NK-92 (cell line): ENCODE measurements around the gene PBRM1.
"Not testable (repeated sequence)": the region's sequence is repeated elsewhere in the genome, so short reads cannot be mapped to it uniquely, and the experiment has no call there.

ENCODE experiments used
- DNase-seq: peaks from one replicate; lab custom pipeline; 2025; ENCODE audit not compliant: unreplicated experiment; lab: John Stamatoyannopoulos, UW

PBRM1 gene

DNA sequence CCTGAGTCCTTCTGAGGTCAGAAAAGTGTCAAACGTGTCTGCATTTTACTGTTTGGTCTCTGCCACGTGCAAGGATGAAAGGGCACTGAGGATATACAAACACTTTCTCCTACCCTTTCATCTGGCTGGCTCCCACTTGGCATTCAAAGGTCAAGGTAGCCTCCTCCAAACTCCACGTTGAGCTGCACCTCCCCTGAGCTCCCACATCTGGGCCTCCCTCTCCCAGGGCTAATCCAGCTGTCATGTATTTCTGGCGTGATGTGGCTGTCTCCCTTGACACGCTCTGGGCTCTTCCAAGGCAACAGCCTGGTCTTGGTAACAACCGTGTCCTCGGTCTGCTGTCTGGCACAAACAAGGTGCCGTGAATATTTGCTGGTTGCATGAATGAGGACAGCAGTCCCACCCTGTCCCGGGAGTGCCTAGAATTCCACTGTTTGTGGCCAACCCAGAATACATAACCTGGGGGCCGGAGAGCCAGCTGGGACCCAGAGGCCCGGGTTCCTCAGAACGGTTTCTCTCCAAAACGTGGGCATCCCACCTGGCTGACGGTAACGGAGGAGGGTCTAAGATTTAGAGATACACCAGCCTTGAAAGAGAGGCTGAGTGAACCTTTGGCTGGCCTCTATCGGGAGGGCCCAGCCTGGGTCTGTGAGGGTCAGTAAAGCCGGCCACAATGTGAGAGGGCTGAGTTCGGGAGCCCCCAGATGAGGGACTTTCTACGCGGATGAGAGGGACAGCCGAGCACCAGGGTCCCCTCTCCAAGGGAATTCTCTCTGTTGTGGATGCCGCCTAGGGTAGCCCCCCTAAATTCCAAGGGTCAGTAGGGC lies 19.1 kb upstream of the PBRM1 start:
- no peak for DNase-seq

GRCh38 chr3:52703341-52703740 lies 17.6 kb upstream of the PBRM1 start:
- DNase-seq, result no peak

GRCh38 chr3:52697632-52697965 lies 11.9 kb upstream of the PBRM1 start:
- no peak for DNase-seq

- DNase-seq, result no peak
Measured at GRCh38 chr3:52696830-52697631, 11.3 kb upstream of the PBRM1 start.

DNA sequence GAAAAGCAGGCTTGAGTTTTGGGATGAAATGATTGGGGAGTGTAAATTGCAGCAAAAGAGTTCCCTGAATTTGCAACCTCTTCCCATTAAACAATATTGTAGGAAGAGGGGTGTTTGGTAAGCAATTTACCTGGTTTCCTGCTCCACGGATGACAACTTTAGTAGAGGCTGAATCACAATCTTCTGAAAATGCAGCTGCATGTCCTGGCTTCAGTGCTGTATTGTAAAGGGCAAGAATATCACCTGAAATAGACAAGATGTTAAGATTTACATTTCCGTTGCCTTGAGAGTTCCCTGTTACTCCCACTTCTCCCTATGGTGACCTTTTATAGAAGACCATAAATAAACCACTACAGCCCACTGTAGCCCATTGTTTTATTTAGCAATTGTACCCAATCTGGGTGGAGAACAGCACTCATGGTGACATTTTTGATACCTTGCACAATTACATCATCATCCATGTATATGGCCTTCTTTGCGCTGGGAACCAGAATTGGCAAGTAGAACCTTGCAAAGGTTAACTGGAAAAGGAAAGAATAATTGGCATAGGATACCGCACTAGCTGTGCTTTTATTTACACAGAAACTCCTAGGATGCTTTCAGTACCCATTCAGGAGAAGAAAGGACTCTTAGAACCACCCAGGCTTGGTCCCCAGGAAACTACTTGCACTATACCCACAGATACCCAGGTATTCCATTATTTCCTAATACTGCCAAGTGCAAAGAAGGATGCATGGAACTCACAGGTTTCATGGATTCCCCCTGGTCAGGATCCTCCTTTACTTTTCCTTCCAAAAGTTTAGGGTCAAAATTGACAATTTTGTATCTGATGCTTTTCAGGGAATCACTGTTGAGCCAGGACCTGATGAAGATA lies 10.3 kb upstream of the PBRM1 start:
- DNase-seq, result no peak

DNA sequence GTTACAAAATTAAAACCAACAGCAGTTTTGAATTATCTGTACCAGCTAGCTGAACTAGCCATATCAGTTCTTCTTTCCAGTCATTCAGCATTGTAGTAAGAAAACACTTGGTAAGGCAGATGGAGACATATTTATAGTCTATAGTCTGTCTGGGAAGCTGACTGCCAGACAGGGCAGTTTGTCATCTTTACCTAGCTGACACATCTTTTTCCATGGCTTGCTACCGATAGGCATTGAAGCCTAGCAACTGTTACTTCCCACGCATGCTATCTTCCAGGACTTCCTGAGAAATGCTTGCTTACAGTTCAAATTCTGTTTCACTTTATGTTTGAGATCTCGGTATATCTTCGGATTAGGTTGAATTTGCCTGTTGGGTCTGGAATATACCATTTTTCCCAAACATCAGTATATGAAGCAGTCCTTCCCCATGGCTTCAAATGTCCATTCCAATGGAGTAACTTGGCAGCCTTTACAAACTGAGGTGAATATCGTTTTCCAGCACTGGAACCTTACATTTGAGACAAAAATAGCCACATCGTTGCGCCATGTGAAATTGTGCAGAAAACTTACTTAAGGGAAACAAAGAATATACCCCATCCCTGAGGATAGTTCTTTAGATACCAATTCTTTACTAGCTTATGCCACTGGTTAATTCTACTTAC lies 8.9 kb upstream of the PBRM1 start:
- no peak for DNase-seq

GRCh38 chr3:52693071-52693470 lies 7.4 kb upstream of the PBRM1 start:
- DNase-seq, result no peak

DNA sequence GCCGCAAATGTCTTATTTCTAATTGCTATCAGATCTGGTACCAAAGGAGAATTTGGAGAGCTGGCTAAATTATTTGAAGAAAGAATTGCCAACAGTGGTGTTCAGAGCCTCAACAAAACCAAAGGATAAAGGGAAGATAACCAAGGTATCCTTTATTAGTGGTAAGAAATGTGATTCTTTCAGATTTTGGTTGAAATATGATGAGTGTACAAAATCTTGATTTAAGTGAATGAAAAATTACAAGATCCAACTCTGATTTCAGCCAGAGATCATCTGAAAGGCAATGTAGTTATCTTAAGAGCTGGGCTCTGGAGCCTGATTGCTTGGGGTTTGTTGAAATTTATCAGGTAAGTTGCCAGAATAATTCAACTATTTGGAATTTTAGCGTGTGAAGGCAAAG lies 4.8 kb upstream of the PBRM1 start:
- no peak for DNase-seq

GRCh38 chr3:52689151-52689550 lies 3.4 kb upstream of the PBRM1 start:
- no peak for DNase-seq

- no peak for DNase-seq
Measured at GRCh38 chr3:52688266-52688665, 2.6 kb upstream of the PBRM1 start.

GRCh38 chr3:52685285-52685708 lies 416 bp downstream of the PBRM1 start:
- DNase-seq, result no peak

DNA sequence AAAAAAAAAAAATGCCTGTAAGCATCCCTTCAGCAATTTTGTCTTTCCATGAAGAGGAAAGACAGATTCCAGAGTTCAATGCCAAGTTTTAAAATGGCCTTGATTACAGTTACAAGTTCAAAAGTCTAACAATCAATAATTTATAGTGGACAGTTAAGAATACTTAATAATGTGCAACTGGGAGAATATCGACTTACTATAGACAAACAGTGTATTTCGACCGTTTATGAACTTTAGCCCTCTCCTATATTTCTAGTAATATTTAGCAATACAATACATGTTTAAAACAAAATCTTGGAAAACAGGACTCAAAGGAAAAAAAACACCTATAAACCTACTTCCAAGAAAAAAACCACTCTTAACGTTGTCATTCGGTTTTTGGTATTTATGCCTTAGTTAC lies 1.5 kb downstream of the PBRM1 start:
- no peak for DNase-seq

- DNase-seq, result no peak
Measured at GRCh38 chr3:52683611-52684010, 2.1 kb downstream of the PBRM1 start.

DNA sequence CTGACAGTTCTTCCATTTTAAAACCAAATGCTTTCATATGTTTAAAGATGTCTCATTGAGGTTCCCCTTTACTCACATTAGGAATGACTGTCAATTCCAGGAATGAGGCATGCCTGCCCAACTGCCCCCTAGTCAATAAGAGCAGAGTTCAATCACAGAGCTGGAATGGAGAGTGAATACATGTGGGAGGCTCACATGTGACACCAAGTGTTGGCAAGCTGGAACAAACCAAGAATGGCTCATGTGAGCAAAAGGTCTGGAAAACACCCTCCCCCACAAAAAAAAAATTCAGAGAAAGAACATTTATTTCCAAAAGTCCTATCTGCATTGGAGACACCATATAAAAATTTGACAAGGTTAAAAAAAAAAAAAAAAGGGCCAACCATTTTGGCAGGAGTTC lies 3.7 kb downstream of the PBRM1 start:
- DNase-seq, result no peak

DNA sequence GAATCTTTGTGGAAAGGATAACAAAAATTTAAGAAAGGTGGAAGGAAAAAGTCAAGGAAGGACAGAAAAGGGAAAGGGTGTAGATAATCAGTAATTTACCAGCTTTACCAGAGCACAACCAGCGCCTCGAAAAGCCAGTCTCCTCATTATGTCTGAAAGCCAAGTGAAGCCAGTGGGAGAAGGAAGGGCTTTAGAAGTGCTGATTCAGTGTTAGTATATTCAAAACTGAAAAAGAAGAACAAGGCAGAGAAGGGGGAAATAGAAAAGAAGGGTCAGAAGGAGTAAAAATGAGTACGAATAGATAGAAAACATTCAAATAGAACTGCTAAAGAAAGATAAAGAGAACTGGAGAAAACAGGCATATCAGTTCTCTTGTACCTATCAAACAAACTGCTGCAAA lies 4.1 kb downstream of the PBRM1 start:
- no peak for DNase-seq

DNA sequence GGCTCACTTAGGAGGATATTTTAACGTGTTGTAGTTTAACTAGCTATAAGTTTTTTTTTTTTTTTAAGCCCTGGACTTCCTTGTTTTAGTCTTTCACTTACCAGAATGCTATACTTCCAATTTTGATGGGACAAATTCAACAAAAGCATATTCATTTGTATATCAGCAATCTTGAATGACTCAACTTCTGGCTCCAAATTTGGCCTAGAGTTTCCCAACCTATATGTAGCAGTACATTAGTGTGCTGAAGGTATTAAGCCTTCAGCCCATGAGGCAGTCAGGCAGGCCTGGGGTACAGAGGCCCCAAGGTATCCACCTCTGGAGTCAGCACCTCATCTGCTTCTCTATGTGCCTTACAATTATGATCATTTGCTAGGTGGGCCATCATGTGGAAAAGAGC lies 5.9 kb downstream of the PBRM1 start:
- DNase-seq, result no peak

DNA sequence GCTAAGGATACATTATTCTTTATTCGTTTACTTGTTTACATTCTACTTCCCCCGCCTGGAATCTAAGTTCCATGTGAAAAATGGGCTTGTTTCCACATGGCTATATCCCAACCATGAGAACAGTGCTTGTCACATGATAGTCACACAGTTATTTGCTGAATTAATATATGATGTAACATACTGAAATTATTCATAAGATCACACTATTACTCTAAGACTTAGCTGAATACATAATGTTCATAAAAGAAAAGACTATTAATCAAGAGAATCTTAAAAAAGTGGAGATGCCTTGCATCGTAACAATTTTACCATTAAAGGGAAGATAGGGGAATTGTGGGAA lies 6.5 kb downstream of the PBRM1 start:
- no peak for DNase-seq

GRCh38 chr3:52678265-52679198 lies 7.2 kb downstream of the PBRM1 start:
- no peak for DNase-seq

DNA sequence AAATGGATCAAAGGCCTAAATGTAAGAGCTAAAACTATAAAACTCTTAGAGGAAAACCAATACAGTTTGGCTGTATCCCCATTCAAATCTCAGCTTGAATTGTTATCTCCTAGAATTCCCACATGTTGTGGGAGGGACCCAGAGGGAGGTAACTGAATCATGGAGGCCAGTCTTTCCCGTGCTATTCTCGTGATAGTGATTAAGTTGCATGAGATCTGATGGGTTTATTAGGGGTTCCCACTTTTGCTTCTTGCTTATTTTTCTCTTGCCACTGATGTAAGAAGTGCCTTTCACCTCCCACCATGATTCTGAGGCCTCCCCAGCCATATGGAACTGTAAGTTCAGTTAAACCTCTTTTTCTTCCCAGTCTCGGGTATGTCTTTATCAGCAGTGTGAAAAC lies 9.5 kb downstream of the PBRM1 start:
- not testable (repeated sequence) for DNase-seq

DNA sequence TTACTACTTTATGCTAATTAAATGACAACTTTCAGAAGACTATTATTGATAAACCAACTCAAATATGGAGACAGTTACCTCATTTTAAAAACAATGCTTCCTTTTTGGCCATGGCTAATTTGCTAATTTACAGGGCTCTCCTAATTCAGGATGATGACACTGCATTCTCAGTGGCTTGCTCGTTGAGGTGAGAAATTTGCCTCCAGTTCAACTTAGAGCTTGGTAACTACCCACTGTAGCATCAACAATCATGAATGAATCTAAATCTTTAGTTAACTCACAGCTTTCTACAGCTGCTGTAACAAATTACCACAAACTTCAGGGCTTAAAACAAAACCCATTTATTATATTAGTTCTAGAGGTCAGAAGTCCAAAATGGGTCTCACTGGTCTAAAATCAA lies 14.0 kb downstream of the PBRM1 start:
- DNase-seq, result no peak
